ENCODE results near the gene ARHGAP26. TPM values are rescaled to one million over a fixed set of nuclear protein-coding genes. Genes with fewer than 3 reads are reported as not detected.

The ARHGAP26 gene
- polyA plus RNA-seq, 1 donor from 2014 or later, result 0.83 TPM

GRCh38 chr5:142876817-142877216, 106.6 kb downstream of the ARHGAP26 start:
- Histone ChIP-seq H3K4me3 (ENCODE audit: low read length) (no peak overlapping the region), H2AFZ (ENCODE audit: low read depth, low read length) (no peak overlapping the region), H3K9ac (ENCODE audit: low read length) (no peak overlapping the region), H3K36me3 (ENCODE audit: insufficient read depth, low read length) (no peaks in the 10 kb centered on the region), H3K4me2 (ENCODE audit: low read length) (no peak overlapping the region), H3K9me3 (ENCODE audit: low read length) (no peaks in the 10 kb centered on the region), H3F3A (ENCODE audit: insufficient read depth, low read length, poor library complexity, severe bottlenecking) (no peaks in the 10 kb centered on the region), H3K27ac (ENCODE audit: low read length) (no peak overlapping the region), H3K27me3 (ENCODE audit: insufficient read depth, low read depth, low read length) (no peaks in the 10 kb centered on the region), H3K9me2 (ENCODE audit: insufficient read depth, low read length) (no peaks in the 10 kb centered on the region), H3K79me2 (replicated peaks; ENCODE audit: insufficient read depth, low read length) (no peaks in the 10 kb centered on the region), H4K20me1 (ENCODE audit: insufficient read depth) (no peaks in the 10 kb centered on the region)
- TF ChIP-seq REST (IDR thresholded peaks at IDR 0.05; ENCODE audit: borderline replicate concordance) (no peak), EP300 (conservative IDR thresholded peaks at IDR 0.05; ENCODE audit: poor library complexity, severe bottlenecking) (no peak), MXI1 (conservative IDR thresholded peaks at IDR 0.05; ENCODE audit: poor library complexity, severe bottlenecking) (no peak), TAF1 (IDR thresholded peaks at IDR 0.05; ENCODE audit: low read depth) (no peak), CTCF (IDR thresholded peaks at IDR 0.05; ENCODE audit: poor library complexity, severe bottlenecking) (no peak), SMC3 (conservative IDR thresholded peaks at IDR 0.05; ENCODE audit: poor library complexity) (no peak), POLR2AphosphoS5 (IDR thresholded peaks at IDR 0.05) (no peak), EZH2 (IDR thresholded peaks at IDR 0.05; ENCODE audit: borderline replicate concordance, insufficient read depth, low read length, poor library complexity, severe bottlenecking) (no peak), RAD21 (conservative IDR thresholded peaks at IDR 0.05) (no peak)

DNA sequence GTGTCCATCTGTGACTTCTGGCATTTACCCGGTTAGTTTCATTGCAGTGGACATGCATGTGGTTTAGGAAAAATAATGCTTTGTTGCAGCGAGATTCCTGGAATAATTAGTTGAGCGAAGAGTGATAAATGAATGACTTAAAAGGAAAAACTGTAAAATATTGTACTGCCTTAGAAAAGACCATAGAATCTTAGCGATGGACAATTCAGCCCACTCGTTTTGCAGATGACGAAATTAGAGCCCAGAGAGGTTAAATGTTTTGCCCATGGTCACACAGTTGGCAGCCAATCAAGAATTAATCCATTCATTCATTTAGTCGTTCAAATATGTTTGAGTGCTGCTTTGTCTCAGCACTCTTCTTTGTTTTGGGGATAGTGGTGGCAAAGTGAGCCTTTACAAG, 107.9 kb downstream of the ARHGAP26 start:
- Histone ChIP-seq H3K9me3 (ENCODE audit: low read length) (no peaks in the 10 kb centered on the region), H3F3A (ENCODE audit: insufficient read depth, low read length, poor library complexity, severe bottlenecking) (no peaks in the 10 kb centered on the region), H3K9ac (ENCODE audit: low read length) (no peak overlapping the region), H2AFZ (ENCODE audit: low read depth, low read length) (no peak overlapping the region), H4K20me1 (ENCODE audit: insufficient read depth) (no peaks in the 10 kb centered on the region), H3K4me2 (ENCODE audit: low read length) (no peak overlapping the region), H3K79me2 (replicated peaks; ENCODE audit: insufficient read depth, low read length) (no peaks in the 10 kb centered on the region), H3K36me3 (ENCODE audit: insufficient read depth, low read length) (no peaks in the 10 kb centered on the region), H3K27ac (ENCODE audit: low read length) (no peak overlapping the region), H3K27me3 (ENCODE audit: insufficient read depth, low read depth, low read length) (no peaks in the 10 kb centered on the region), H3K4me3 (ENCODE audit: low read length) (no peak overlapping the region), H3K9me2 (ENCODE audit: insufficient read depth, low read length) (no peaks in the 10 kb centered on the region)
- no peak for TF ChIP-seq SMC3 (conservative IDR thresholded peaks at IDR 0.05; ENCODE audit: poor library complexity)

- no peak overlapping the region for H3K4me2 ChIP-seq (ENCODE audit: low read length)
- H3F3A ChIP-seq (ENCODE audit: insufficient read depth, low read length, poor library complexity, severe bottlenecking), result no peaks in the 10 kb centered on the region
- H3K27me3 ChIP-seq (ENCODE audit: insufficient read depth, low read depth, low read length), result no peaks in the 10 kb centered on the region
- no peak overlapping the region for H2AFZ ChIP-seq (ENCODE audit: low read depth, low read length)
- no peak overlapping the region for H3K4me3 ChIP-seq (ENCODE audit: low read length)
- no peaks in the 10 kb centered on the region for H4K20me1 ChIP-seq (ENCODE audit: insufficient read depth)
- H3K79me2 ChIP-seq (replicated peaks; ENCODE audit: insufficient read depth, low read length), result no peaks in the 10 kb centered on the region
- H3K36me3 ChIP-seq (ENCODE audit: insufficient read depth, low read length), result no peaks in the 10 kb centered on the region
- no peak overlapping the region for H3K27ac ChIP-seq (ENCODE audit: low read length)
- H3K9me2 ChIP-seq (ENCODE audit: insufficient read depth, low read length), result no peaks in the 10 kb centered on the region
- no peaks in the 10 kb centered on the region for H3K9me3 ChIP-seq (ENCODE audit: low read length)
- TF ChIP-seq POLR2AphosphoS5 (IDR thresholded peaks at IDR 0.05) (no peak), TAF1 (IDR thresholded peaks at IDR 0.05; ENCODE audit: low read depth) (no peak), REST (IDR thresholded peaks at IDR 0.05; ENCODE audit: borderline replicate concordance) (no peak), MXI1 (conservative IDR thresholded peaks at IDR 0.05; ENCODE audit: poor library complexity, severe bottlenecking) (no peak), RAD21 (conservative IDR thresholded peaks at IDR 0.05) (no peak), CTCF (IDR thresholded peaks at IDR 0.05; ENCODE audit: poor library complexity, severe bottlenecking) (no peak), EP300 (conservative IDR thresholded peaks at IDR 0.05; ENCODE audit: poor library complexity, severe bottlenecking) (no peak), EZH2 (IDR thresholded peaks at IDR 0.05; ENCODE audit: borderline replicate concordance, insufficient read depth, low read length, poor library complexity, severe bottlenecking) (no peak), SMC3 (conservative IDR thresholded peaks at IDR 0.05; ENCODE audit: poor library complexity) (no peak)
- no peak overlapping the region for H3K9ac ChIP-seq (ENCODE audit: low read length)
Measured at GRCh38 chr5:142878638-142879037, 108.5 kb downstream of the ARHGAP26 start.
